H1 (cell line): ENCODE measurements around the gene ARMC7. TPM values are rescaled to one million over a fixed set of nuclear protein-coding genes. Genes with fewer than 3 reads are reported as not detected.

ENCODE experiments used
- CTCF ChIA-PET: fragments of 300-600 bp; sonication (Branson Sonifier 250); formaldehyde crosslinking; loops from one replicate; lab custom pipeline; 2021; ENCODE audit not compliant: partially characterized antibody; lab: Charles Lee
- POLR2A ChIA-PET: fragments of 300-600 bp; sonication (Branson Sonifier 250); formaldehyde crosslinking; loops from one replicate; lab custom pipeline; 2021; ENCODE audit warnings: inconsistent platforms; ENCODE audit not compliant: partially characterized antibody; lab: Charles Lee
- DNase-seq, 2 experiments: peaks; one replicate each; pipeline versions ENCODE4 v3.0.0 to v3.0.0-alpha.2; 2010 to 2022; ENCODE audit warnings: low spot score in 2 of 2, low read depth in 1 of 2, mixed read lengths in 1 of 2
- FAIRE-seq: peaks from 2 replicates; lab custom pipeline; 2011; peaks lifted over from hg19 to GRCh38; lab: Jason Lieb, UNC
- H2AFZ ChIP-seq: 2 replicates; pipeline ENCODE4 v1.8.1; 2012; ENCODE audit warnings: low read length, inconsistent platforms
- H2AK5ac ChIP-seq: 2 replicates; pipeline ENCODE4 v1.6.1; 2013; ENCODE audit warnings: low read depth, low read length
- H2BK120ac ChIP-seq: replicated peaks from 2 replicates; pipeline ENCODE3; 2013; ENCODE audit warnings: low read depth, low read length, inconsistent platforms
- H2BK12ac ChIP-seq: 2 replicates; pipeline ENCODE4 v1.6.1; 2013; ENCODE audit warnings: low read depth, low read length
- H2BK15ac ChIP-seq: 2 replicates; pipeline ENCODE4 v1.6.1; 2013; ENCODE audit warnings: low read length
- H2BK20ac ChIP-seq: 2 replicates; pipeline ENCODE4 v1.6.1; 2013; ENCODE audit warnings: low read length
- H2BK5ac ChIP-seq: 2 replicates; pipeline ENCODE4 v1.6.1; 2013; ENCODE audit warnings: low read depth, low read length
- H3K14ac ChIP-seq: 2 replicates; pipeline ENCODE4 v1.6.1; 2013; ENCODE audit warnings: inconsistent platforms; ENCODE audit not compliant: insufficient read length
- H3K18ac ChIP-seq: 2 replicates; pipeline ENCODE4 v1.6.1; 2013; ENCODE audit warnings: low read length; ENCODE audit errors: extremely low read depth
- H3K23ac ChIP-seq: 2 replicates; pipeline ENCODE4 v1.6.1; 2013; ENCODE audit warnings: inconsistent platforms; ENCODE audit not compliant: insufficient read length
- H3K23me2 ChIP-seq: 2 replicates; pipeline ENCODE4 v1.6.1; 2013; ENCODE audit warnings: low read depth, low read length
- H3K27ac ChIP-seq: 2 replicates; pipeline ENCODE4 v1.6.1; 2011; ENCODE audit warnings: low read depth, low read length, inconsistent platforms
- H3K27me3 ChIP-seq, 4 experiments: replicated peaks in 1 of 4; 1 replicate in 1 of 4; 2 replicates in 3 of 4; pipeline versions ENCODE4 v1.6.1 to v1.8.1; 2011 to 2013; ENCODE audit warnings: low read length in 3 of 4, mild to moderate bottlenecking in 3 of 4, inconsistent platforms in 2 of 4, mixed read lengths in 2 of 4, moderate library complexity in 1 of 4; ENCODE audit not compliant: control insufficient read depth in 3 of 4, insufficient read depth in 3 of 4; ENCODE audit errors: extremely low read depth in 1 of 4
- H3K36me3 ChIP-seq, 4 experiments: 2 replicates each; pipeline versions ENCODE4 v1.6.1 to v1.8.1; 2011 to 2013; ENCODE audit warnings: mild to moderate bottlenecking in 4 of 4, low read length in 3 of 4, moderate library complexity in 2 of 4, control low read depth in 1 of 4, inconsistent platforms in 1 of 4; ENCODE audit not compliant: insufficient read depth in 4 of 4, control insufficient read depth in 2 of 4
- H3K4ac ChIP-seq: replicated peaks from 2 replicates; pipeline ENCODE3; 2013; ENCODE audit warnings: low read length, low read depth, mixed read lengths, inconsistent platforms; ENCODE audit not compliant: insufficient read length
- H3K4me1 ChIP-seq, 4 experiments: replicated peaks in 1 of 4; 1 replicate in 1 of 4; 2 replicates in 3 of 4; pipeline versions ENCODE4 v1.6.1 to v1.8.1; 2011 to 2013; ENCODE audit warnings: low read length in 3 of 4, inconsistent platforms in 2 of 4, mixed read lengths in 1 of 4; ENCODE audit not compliant: insufficient read depth in 4 of 4, control insufficient read depth in 3 of 4
- H3K4me2 ChIP-seq, 2 experiments: 2 replicates each; pipeline versions ENCODE4 v1.6.1 to v1.8.1; 2011 to 2013; ENCODE audit warnings: low read depth in 2 of 2, low read length in 2 of 2, control low read depth in 1 of 2, inconsistent platforms in 1 of 2, mild to moderate bottlenecking in 1 of 2; ENCODE audit not compliant: insufficient read depth in 1 of 2
- H3K4me3 ChIP-seq, 4 experiments: fragments of 200-600, 300-600 bp in 1 of 4; sonication (generic), shearing (Covaris generic), sonication (Bioruptor Twin) in 1 of 4; 2 replicates each; pipeline versions ENCODE4 v1.5.1 to v1.8.1; 2011 to 2016; ENCODE audit warnings: low read length in 4 of 4, low read depth in 3 of 4, control low read depth in 2 of 4, inconsistent platforms in 2 of 4, mild to moderate bottlenecking in 2 of 4, mixed read lengths in 1 of 4, moderate library complexity in 1 of 4; ENCODE audit not compliant: insufficient read depth in 2 of 4; ENCODE audit errors: extremely low read depth in 1 of 4
- H3K56ac ChIP-seq: replicated peaks from 2 replicates; pipeline ENCODE3; 2013; ENCODE audit warnings: low read depth, mild to moderate bottlenecking, mixed read lengths, low read length, inconsistent platforms; ENCODE audit not compliant: insufficient read length
- H3K79me1 ChIP-seq: 2 replicates; pipeline ENCODE4 v1.6.1; 2013; ENCODE audit warnings: low read depth, low read length, control low read depth
- H3K79me2 ChIP-seq, 2 experiments: 2 replicates each; pipeline versions ENCODE4 v1.6.1 to v1.8.1; 2012 to 2013; ENCODE audit warnings: low read length in 2 of 2, mild to moderate bottlenecking in 2 of 2, inconsistent platforms in 1 of 2; ENCODE audit not compliant: insufficient read depth in 2 of 2, control insufficient read depth in 1 of 2
- H3K9ac ChIP-seq, 4 experiments: replicated peaks in 1 of 4; 1 replicate in 1 of 4; 2 replicates in 3 of 4; pipeline versions ENCODE4 v1.6.1 to v1.8.1; 2011 to 2013; ENCODE audit warnings: low read depth in 3 of 4, low read length in 3 of 4, control low read depth in 2 of 4, mild to moderate bottlenecking in 2 of 4, moderate library complexity in 2 of 4, inconsistent platforms in 1 of 4; ENCODE audit errors: extremely low read depth in 1 of 4
- H3K9me3 ChIP-seq, 2 experiments: 2 replicates each; pipeline versions ENCODE4 v1.6.1 to v1.8.1; 2012 to 2013; ENCODE audit warnings: mild to moderate bottlenecking in 2 of 2, moderate library complexity in 2 of 2, control low read depth in 1 of 2, inconsistent platforms in 1 of 2, low read depth in 1 of 2, low read length in 1 of 2, mixed read lengths in 1 of 2; ENCODE audit not compliant: insufficient read depth in 2 of 2
- H4K20me1 ChIP-seq, 2 experiments: replicated peaks in 1 of 2; 2 replicates each; pipeline versions ENCODE3 to v1.8.1; 2011 to 2013; ENCODE audit warnings: inconsistent platforms in 2 of 2, low read length in 2 of 2, mild to moderate bottlenecking in 1 of 2; ENCODE audit not compliant: insufficient read depth in 2 of 2, control insufficient read depth in 1 of 2
- H4K5ac ChIP-seq: 2 replicates; pipeline ENCODE4 v1.6.1; 2013; ENCODE audit warnings: low read length, low read depth, mixed read lengths, inconsistent platforms; ENCODE audit not compliant: insufficient read length
- H4K8ac ChIP-seq: 2 replicates; pipeline ENCODE4 v1.8.0; 2013; ENCODE audit warnings: mild to moderate bottlenecking, moderate library complexity, low read length, inconsistent platforms; ENCODE audit not compliant: insufficient read depth; ENCODE audit errors: extremely low read depth
- H4K91ac ChIP-seq: replicated peaks from 2 replicates; pipeline ENCODE3; 2013; ENCODE audit warnings: low read length, mixed read lengths, inconsistent platforms; ENCODE audit not compliant: insufficient read length
- ASH2L ChIP-seq: fragments of 200-600, 300-600 bp; sonication (generic); IDR thresholded peaks from one replicate; pipeline ENCODE4 v1.7.1; 2017; ENCODE audit warnings: low read length
- FOSL1 ChIP-seq: IDR thresholded peaks from 2 replicates; pipeline ENCODE4 v1.6.1; 2011; ENCODE audit warnings: mild to moderate bottlenecking, low read depth, low read length, moderate library complexity; ENCODE audit not compliant: insufficient read depth
- MAFK ChIP-seq: IDR thresholded peaks from 2 replicates; pipeline ENCODE4 v1.6.1; 2012; ENCODE audit warnings: low read depth, mild to moderate bottlenecking, improper control_type of control experiment, low read length
- MAX ChIP-seq: IDR thresholded peaks from 2 replicates; pipeline ENCODE4 v1.6.1; 2012; ENCODE audit warnings: inconsistent platforms
- PHF8 ChIP-seq: fragments of 200-600 bp; sonication (generic); conservative IDR thresholded peaks from 2 replicates; pipeline ENCODE4 v1.7.1; 2012; ENCODE audit warnings: low read depth, mild to moderate bottlenecking, inconsistent platforms, low read length, moderate library complexity
- RXRA ChIP-seq: IDR thresholded peaks from 2 replicates; pipeline ENCODE4 v1.6.1; 2011; ENCODE audit warnings: low read depth, mild to moderate bottlenecking, low read length, moderate library complexity; ENCODE audit not compliant: insufficient read depth
- SIRT6 ChIP-seq: IDR thresholded peaks from one replicate; pipeline ENCODE4 v1.7.1; 2012; ENCODE audit warnings: low read length, inconsistent platforms
- SIX5 ChIP-seq: IDR thresholded peaks from 2 replicates; pipeline ENCODE4 v1.6.1; 2011; ENCODE audit warnings: mild to moderate bottlenecking, low read depth, low read length
- SUZ12 ChIP-seq: fragments of 200-600 bp; sonication (generic); IDR thresholded peaks from 2 replicates; pipeline ENCODE4 v1.6.1; 2012; ENCODE audit warnings: mild to moderate bottlenecking, inconsistent platforms, low read length, moderate library complexity, mixed read lengths
- TAF1 ChIP-seq: IDR thresholded peaks from 2 replicates; pipeline ENCODE4 v1.6.1; 2011; ENCODE audit warnings: mild to moderate bottlenecking, low read depth, low read length
- TAF7 ChIP-seq: optimal IDR thresholded peaks from 2 replicates; pipeline ENCODE3; 2011; ENCODE audit warnings: low read depth, mild to moderate bottlenecking, inconsistent platforms, low read length, moderate library complexity, borderline replicate concordance
- TCF12 ChIP-seq: IDR thresholded peaks from 2 replicates; pipeline ENCODE4 v1.6.1; 2011; ENCODE audit warnings: low read depth, mild to moderate bottlenecking, low read length
- WGBS, 2 experiments: shearing (Covaris generic) in 1 of 2; methylation state at CpG; one replicate each; pipeline versions ENCODE4 v1.1.6 to v1.1.7; 2013 to 2015; ENCODE audit warnings: low lambda C conversion rate in 2 of 2, mixed read lengths in 2 of 2, inconsistent platforms in 1 of 2, low coverage in 1 of 2, missing lambda C conversion rate in 1 of 2; ENCODE audit not compliant: insufficient replicate concordance in 2 of 2, insufficient coverage in 1 of 2, insufficient read length in 1 of 2; ENCODE audit errors: extremely low coverage in 1 of 2, missing lambda C conversion rate in 1 of 2; 5-methylcytosine and 5-hydroxymethylcytosine counted together
- polyA plus RNA-seq, 7 experiments: library from polyadenylated mRNA; depleted of rRNA in 3 of 7; stranded (reverse) in 5 of 7; unstranded in 2 of 7; fragments of >200 nt in 5 of 7; fragments of 200-250 nt in 2 of 7; gene quantifications; 1 replicate in 5 of 7; 2 replicates in 1 of 7; 4 replicates in 1 of 7; pipeline versions ENCODE4 v1.2.1 to v1.2.3, GENCODE V29; 2011 to 2013; ENCODE audit warnings: missing spikeins in 2 of 7, mixed read lengths in 2 of 7
- total RNA-seq: library from RNA; stranded (reverse); fragmentation: NEBNext Ultra II Directional; extraction: Animal tissue kit (Norgen Biotek cat#: 25700); gene quantifications from 2 replicates; pipeline ENCODE4 v1.2.1, GENCODE V29; 2021
- TF ChIP-seq, protein P1 (sequence below): IDR thresholded peaks from 2 replicates; pipeline ENCODE4 v1.6.1; 2011; ENCODE audit warnings: low read length, improper control_type of control experiment

ARMC7 gene
- total and polyA plus RNA-seq, 2 of the 8 experiments (the other 6 are each of a cell fraction or from before 2014, with no cell fraction given) = 9.8 to 13.6 TPM

DNA sequence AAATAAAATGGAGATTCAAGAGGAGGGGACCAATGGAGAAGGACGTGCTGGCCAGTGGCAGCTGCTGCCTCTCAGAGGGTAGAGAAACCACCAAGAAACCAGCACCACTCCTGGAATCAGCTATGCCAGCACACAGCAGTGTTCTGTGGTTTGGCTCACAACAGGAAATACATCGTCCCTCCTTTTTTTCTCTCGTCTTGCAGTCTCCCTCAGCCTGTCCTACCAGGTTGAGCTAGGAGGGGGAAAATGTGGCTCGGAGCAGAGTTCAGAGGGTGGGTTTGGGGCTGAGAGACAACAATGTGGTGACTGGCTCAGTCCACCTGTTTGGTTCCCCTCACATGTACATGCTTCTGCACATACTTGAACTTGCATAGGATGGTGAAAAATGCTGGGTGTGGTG, 41.9 kb upstream of the ARMC7 start:
- no peak overlapping the region for H3K4me2 ChIP-seq
- H4K8ac ChIP-seq = no peak overlapping the region
- H3K23me2 ChIP-seq = no peaks in the 10 kb centered on the region
- no peak overlapping the region; the same call in 1 of the 2 replicates for H3K18ac ChIP-seq
- no peak overlapping the region for H2AFZ ChIP-seq
- H2BK20ac ChIP-seq = no peak overlapping the region
- no peaks in the 10 kb centered on the region for H3K27me3 ChIP-seq
- no peak overlapping the region for H3K56ac ChIP-seq
- DNase-seq = no peak
- peaks cover 2% of the 10 kb centered on the region; the same call in 1 of the 2 replicates for H3K79me1 ChIP-seq
- no peak overlapping the region for H4K5ac ChIP-seq
- H3K4me1 ChIP-seq = no peaks in the 10 kb centered on the region; a peak in 1 of 7 replicates
- FAIRE-seq = no peak
- no peak overlapping the region for H3K4me3 ChIP-seq
- no peaks in the 10 kb centered on the region for H3K79me2 ChIP-seq
- H3K23ac ChIP-seq = no peak overlapping the region
- H3K14ac ChIP-seq = no peak overlapping the region
- H4K20me1 ChIP-seq = peaks cover 0 to 3% of the 10 kb centered on the region in 2 experiments
- ChIA-PET CTCF (interaction anchor here (0.5 to 7.3 kb wide), 7 partner anchors 8 to 46 kb away, joined by 3 to 64 read pairs (median 6); partner anchors contain the start of genes ARMC7 and SLC16A5), POLR2A (interaction anchor here (1.0 to 5.8 kb wide), 6 partner anchors 11 to 291 kb away, joined by 3 to 25 read pairs (median 4); partner anchors contain the start of genes ARMC7 and MRPL58)
- 0 out of 2 replicates have a peak overlapping the region, but pooled peaks have one; percentile 65 for H2AK5ac ChIP-seq
- H3K27ac ChIP-seq = no peak overlapping the region
- no peak overlapping the region for H4K91ac ChIP-seq
- no peak overlapping the region for H2BK15ac ChIP-seq
- no peak overlapping the region for H2BK120ac ChIP-seq
- H3K9ac ChIP-seq = no peak overlapping the region
- H3K4ac ChIP-seq = no peak overlapping the region
- H2BK5ac ChIP-seq = no peak overlapping the region
- no peaks in the 10 kb centered on the region for H3K9me3 ChIP-seq
- peaks cover 10 to 24% (median 19%) of the 10 kb centered on the region in 4 experiments for H3K36me3 ChIP-seq
- no peak overlapping the region for H2BK12ac ChIP-seq
- 93% methylated on average over 4 of the region's 4 CpGs; no CpG with 5 or more reads in 1 of the 2 experiments for WGBS, 2 experiments
- TF ChIP-seq PHF8 (no peak), SIRT6 (no peak), TCF12 (no peak), TAF1 (no peak), RXRA (no peak), ASH2L (no peak), MAX (no peak), FOSL1 (no peak), SIX5 (no peak), MAFK (no peak), TAF7 (no peak), SUZ12 (no peak)
- TF ChIP-seq, protein P1, sequence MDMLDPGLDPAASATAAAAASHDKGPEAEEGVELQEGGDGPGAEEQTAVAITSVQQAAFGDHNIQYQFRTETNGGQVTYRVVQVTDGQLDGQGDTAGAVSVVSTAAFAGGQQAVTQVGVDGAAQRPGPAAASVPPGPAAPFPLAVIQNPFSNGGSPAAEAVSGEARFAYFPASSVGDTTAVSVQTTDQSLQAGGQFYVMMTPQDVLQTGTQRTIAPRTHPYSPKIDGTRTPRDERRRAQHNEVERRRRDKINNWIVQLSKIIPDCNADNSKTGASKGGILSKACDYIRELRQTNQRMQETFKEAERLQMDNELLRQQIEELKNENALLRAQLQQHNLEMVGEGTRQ = no peak
